Measurements from ENCODE around the gene SERPINE2.

DNA sequence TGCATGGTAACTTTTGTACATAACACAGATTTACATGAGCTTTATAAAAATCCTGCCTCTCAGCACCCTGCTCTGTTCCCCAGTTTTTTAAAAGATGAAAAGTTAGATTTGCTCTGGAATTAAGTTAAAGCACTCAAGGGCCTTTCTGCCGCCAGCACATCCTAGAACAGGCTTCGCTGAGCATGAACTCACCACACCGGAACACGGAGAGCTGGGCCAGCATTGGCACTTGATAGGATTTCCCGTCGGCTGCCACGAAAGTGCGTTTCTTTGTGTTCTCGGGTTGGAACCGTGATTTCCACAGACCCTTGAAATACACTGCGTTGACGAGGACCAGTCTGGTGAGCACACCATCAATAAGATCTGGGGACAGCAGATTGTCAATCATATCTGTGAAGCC, 47.5 kb downstream of the SERPINE2 start:
- TF ChIP-seq MAX (IDR thresholded peaks at IDR 0.05) (no peak), CTCF (IDR thresholded peaks at IDR 0.05 in 2 of 3, conservative IDR thresholded peaks at IDR 0.05 in 1 of 3; ENCODE audit: borderline replicate concordance in 1 of 3, insufficient read depth in 1 of 3, low read depth in 2 of 3, low read length in 2 of 3) (no peak), EZH2 (IDR thresholded peaks at IDR 0.05) (no peak), REST (IDR thresholded peaks at IDR 0.05; ENCODE audit: low read depth) (no peak), POLR2A (IDR thresholded peaks at IDR 0.05; ENCODE audit: borderline replicate concordance, extremely low read depth, insufficient read depth, insufficient read length) (no peak), POLR2AphosphoS5 (IDR thresholded peaks at IDR 0.05; ENCODE audit: low read depth, low read length) (no peak), TCF7L2 (IDR thresholded peaks at IDR 0.05; ENCODE audit: borderline replicate concordance, extremely low read depth, insufficient read depth, insufficient read length) (no peak), SRF (IDR thresholded peaks at IDR 0.05; ENCODE audit: low read depth) (no peak), CEBPB (IDR thresholded peaks at IDR 0.05; ENCODE audit: low read depth) (no peak), SIN3A (IDR thresholded peaks at IDR 0.05; ENCODE audit: low read depth) (no peak), SP1 (IDR thresholded peaks at IDR 0.05; ENCODE audit: low read depth) (no peak), ATF3 (IDR thresholded peaks at IDR 0.05) (no peak), YY1 (IDR thresholded peaks at IDR 0.05; ENCODE audit: extremely low read depth, insufficient replicate concordance, low read depth, low read length) (no peak)

Data from HCT116 (cell line).